IMR-90 (cell line): Measurements from ENCODE around the gene IL22. TPM values are rescaled to one million over a fixed set of nuclear protein-coding genes. Genes with fewer than 3 reads are reported as not detected.

ENCODE experiments used
- ATAC-seq: fragments of 200-7000 bp; cut with Tn5 transposase; 2 replicates; pipeline ENCODE4 v1.9.1; 2020; ENCODE audit warnings: low read depth, mild to moderate bottlenecking, moderate library complexity
- BruUV-seq: library from RNA; stranded (reverse); fragments of 400-500 nt; replicated peaks from 2 replicates; lab custom pipeline; 2021; lab: Mats Ljungman, UMichigan
- CTCF ChIA-PET: fragments of 300-600 bp; formaldehyde crosslinking; extraction: SDS; loops from one replicate; lab custom pipeline; 2021; ENCODE audit warnings: antibody characterized with exemption; lab: Yijun Ruan, JAX
- POLR2A ChIA-PET: fragments of 300-600 bp; sonication (Branson Sonifier 250); formaldehyde crosslinking; loops from one replicate; lab custom pipeline; 2022; ENCODE audit warnings: antibody characterized with exemption; ENCODE audit not compliant: unreplicated experiment; lab: Charles Lee
- DNase-seq: peaks from one replicate; pipeline ENCODE4 v3.0.0; 2013
- H2AFZ ChIP-seq: replicated peaks from 2 replicates; pipeline ENCODE3; 2013; ENCODE audit warnings: low read length, mild to moderate bottlenecking; ENCODE audit not compliant: poor library complexity
- H2AK5ac ChIP-seq: 2 replicates; pipeline ENCODE4 v1.6.1; 2013; ENCODE audit warnings: low read depth, low read length, inconsistent platforms
- H2AK9ac ChIP-seq: replicated peaks from 2 replicates; pipeline ENCODE3; 2013; ENCODE audit warnings: mild to moderate bottlenecking, low read depth, low read length, moderate library complexity; ENCODE audit not compliant: poor library complexity
- H2BK120ac ChIP-seq: 2 replicates; pipeline ENCODE4 v1.6.1; 2013; ENCODE audit warnings: low read depth, low read length, inconsistent platforms
- H2BK15ac ChIP-seq: 3 replicates; pipeline ENCODE4 v1.6.1; 2013; ENCODE audit warnings: low read depth, low read length, inconsistent platforms
- H2BK20ac ChIP-seq: 2 replicates; pipeline ENCODE4 v1.6.1; 2013; ENCODE audit warnings: low read depth, mild to moderate bottlenecking, inconsistent platforms, low read length, moderate library complexity
- H2BK5ac ChIP-seq: 2 replicates; pipeline ENCODE4 v1.6.1; 2013; ENCODE audit warnings: mild to moderate bottlenecking, low read depth, low read length, inconsistent platforms; ENCODE audit not compliant: poor library complexity, severe bottlenecking
- H3K14ac ChIP-seq: replicated peaks from 2 replicates; pipeline ENCODE4 v1.6.1; 2013; ENCODE audit warnings: low read depth, low read length, inconsistent platforms
- H3K18ac ChIP-seq: 2 replicates; pipeline ENCODE4 v1.6.1; 2013; ENCODE audit warnings: low read depth, low read length, control low read depth
- H3K23ac ChIP-seq: 2 replicates; pipeline ENCODE4 v1.6.1; 2013; ENCODE audit warnings: low read depth, low read length, inconsistent platforms
- H3K27ac ChIP-seq: 2 replicates; pipeline ENCODE4 v1.5.1; 2013; ENCODE audit warnings: mild to moderate bottlenecking, control low read depth, low read length; ENCODE audit not compliant: insufficient read depth
- H3K27me3 ChIP-seq: 2 replicates; pipeline ENCODE4 v1.6.1; 2013; ENCODE audit warnings: low read length; ENCODE audit not compliant: control insufficient read depth, insufficient read depth
- H3K36me3 ChIP-seq: 2 replicates; pipeline ENCODE4 v1.6.1; 2013; ENCODE audit warnings: low read length, mixed read lengths; ENCODE audit not compliant: control insufficient read depth, insufficient read depth
- H3K4ac ChIP-seq: 2 replicates; pipeline ENCODE4 v1.6.1; 2013; ENCODE audit warnings: low read depth, low read length, inconsistent platforms
- H3K4me1 ChIP-seq: 2 replicates; pipeline ENCODE4 v1.6.1; 2013; ENCODE audit warnings: low read length, mixed read lengths; ENCODE audit not compliant: control insufficient read depth, insufficient read depth
- H3K4me2 ChIP-seq: 2 replicates; pipeline ENCODE4 v1.6.1; 2013; ENCODE audit warnings: low read depth, mild to moderate bottlenecking, control low read depth, low read length, moderate library complexity
- H3K4me3 ChIP-seq: 2 replicates; pipeline ENCODE4 v1.5.1; 2013; ENCODE audit warnings: low read depth, mild to moderate bottlenecking, control low read depth, low read length, moderate library complexity; ENCODE audit not compliant: insufficient read depth
- H3K56ac ChIP-seq: 2 replicates; pipeline ENCODE4 v1.6.1; 2013; ENCODE audit warnings: low read length, inconsistent platforms; ENCODE audit not compliant: insufficient read depth; ENCODE audit errors: extremely low read depth
- H3K79me1 ChIP-seq, 2 experiments: 2 replicates each; pipeline ENCODE4 v1.6.1; 2013; ENCODE audit warnings: low read length in 2 of 2, inconsistent platforms in 1 of 2, low read depth in 1 of 2
- H3K9ac ChIP-seq: 2 replicates; pipeline ENCODE4 v1.6.1; 2013; ENCODE audit warnings: low read depth, low read length, control low read depth
- H3K9me1 ChIP-seq: 2 replicates; pipeline ENCODE4 v1.6.1; 2013; ENCODE audit warnings: low read length, inconsistent platforms; ENCODE audit not compliant: insufficient read depth
- H3K9me3 ChIP-seq: 2 replicates; pipeline ENCODE4 v1.6.1; 2013; ENCODE audit warnings: low read length; ENCODE audit not compliant: control insufficient read depth, insufficient read depth
- H4K20me1 ChIP-seq: 2 replicates; pipeline ENCODE4 v1.6.1; 2013; ENCODE audit warnings: low read length, inconsistent platforms; ENCODE audit not compliant: insufficient read depth
- H4K5ac ChIP-seq: 2 replicates; pipeline ENCODE4 v1.6.1; 2013; ENCODE audit warnings: mild to moderate bottlenecking, low read depth, low read length, control low read depth
- H4K8ac ChIP-seq, 2 experiments: 2 replicates each; pipeline ENCODE4 v1.6.1; 2013; ENCODE audit warnings: low read depth in 2 of 2, low read length in 2 of 2, control low read depth in 1 of 2, inconsistent platforms in 1 of 2
- H4K91ac ChIP-seq: 2 replicates; pipeline ENCODE4 v1.6.1; 2013; ENCODE audit warnings: low read depth, low read length, inconsistent platforms; ENCODE audit not compliant: insufficient read depth
- BHLHE40 ChIP-seq: fragments of 150-350 bp; IDR thresholded peaks from 2 replicates; pipeline ENCODE4 v1.6.1; 2016; ENCODE audit warnings: mild to moderate bottlenecking, low read depth, low read length
- CEBPB ChIP-seq: IDR thresholded peaks from 2 replicates; pipeline ENCODE4 v1.6.1; 2012; ENCODE audit warnings: low read depth, low read length, improper control_type of control experiment
- CHD1 ChIP-seq: IDR thresholded peaks from 2 replicates; pipeline ENCODE4 v1.6.1; 2012; ENCODE audit warnings: low read depth, low read length, improper control_type of control experiment
- ELK1 ChIP-seq: fragments of 150-350 bp; IDR thresholded peaks from 2 replicates; pipeline ENCODE4 v1.6.1; 2016; ENCODE audit warnings: low read depth, mild to moderate bottlenecking, low read length, moderate library complexity, borderline replicate concordance
- FOS ChIP-seq: fragments of 150-350 bp; IDR thresholded peaks from 2 replicates; pipeline ENCODE4 v1.6.1; 2016; ENCODE audit warnings: low read depth, low read length
- MAFK ChIP-seq: IDR thresholded peaks from 2 replicates; pipeline ENCODE4 v1.6.1; 2012; ENCODE audit warnings: low read depth, low read length, improper control_type of control experiment
- MAZ ChIP-seq: IDR thresholded peaks from 2 replicates; pipeline ENCODE4 v1.6.1; 2012; ENCODE audit warnings: low read depth, mild to moderate bottlenecking, low read length, improper control_type of control experiment, moderate library complexity, borderline replicate concordance
- MXI1 ChIP-seq: IDR thresholded peaks from 2 replicates; pipeline ENCODE4 v1.6.1; 2012; ENCODE audit warnings: low read depth, mild to moderate bottlenecking, low read length, moderate library complexity, borderline replicate concordance
- NFE2L2 ChIP-seq: fragments of 150-350 bp; IDR thresholded peaks from 2 replicates; pipeline ENCODE4 v1.6.1; 2016; ENCODE audit warnings: low read depth, mild to moderate bottlenecking, low read length
- POLR2A ChIP-seq: IDR thresholded peaks from 2 replicates; pipeline ENCODE4 v1.6.1; 2012; ENCODE audit warnings: mild to moderate bottlenecking, low read depth, low read length
- RAD21 ChIP-seq: IDR thresholded peaks from 2 replicates; pipeline ENCODE4 v1.6.1; 2012; ENCODE audit warnings: low read length, improper control_type of control experiment
- RCOR1 ChIP-seq: IDR thresholded peaks from 2 replicates; pipeline ENCODE4 v1.6.1; 2012; ENCODE audit warnings: mild to moderate bottlenecking, low read length, improper control_type of control experiment; ENCODE audit not compliant: insufficient replicate concordance
- RFX5 ChIP-seq: IDR thresholded peaks from 2 replicates; pipeline ENCODE4 v1.8.0; 2012; ENCODE audit warnings: low read depth, mild to moderate bottlenecking, low read length, moderate library complexity
- SMC3 ChIP-seq: fragments of 150-350 bp; IDR thresholded peaks from 2 replicates; pipeline ENCODE4 v1.6.1; 2016; ENCODE audit warnings: low read depth, mild to moderate bottlenecking, antibody characterized with exemption, low read length, moderate library complexity
- USF2 ChIP-seq: fragments of 150-350 bp; IDR thresholded peaks from 2 replicates; pipeline ENCODE4 v1.6.1; 2017; ENCODE audit warnings: mild to moderate bottlenecking, antibody characterized with exemption, low read length, low read depth
- WGBS, 2 experiments: methylation state at CpG; one replicate each; pipeline versions ENCODE4 v1.1.5 to v1.1.7; 2013; ENCODE audit warnings: missing lambda C conversion rate in 2 of 2; ENCODE audit not compliant: insufficient read length in 1 of 2; ENCODE audit errors: extremely low coverage in 2 of 2; 5-methylcytosine and 5-hydroxymethylcytosine counted together
- dilution Hi-C: fragments of 300-500 bp; cut with HindIII; formaldehyde crosslinking; loops from one replicate; pipeline ENCODE4 v1.14.3; 2018; ENCODE audit warnings: low sequenced_read_pairs; ENCODE audit not compliant: unreplicated experiment
- in situ Hi-C: fragments of 300-500 bp; cut with MboI; formaldehyde crosslinking; loops from 3 replicates; pipeline ENCODE4 v1.14.3; 2019; ENCODE audit warnings: low sequenced_read_pairs, inconsistent platforms, mixed read lengths
- intact Hi-C: fragments of 100-400 bp; cut with micrococcal nuclease; formaldehyde crosslinking; loops from 2 replicates; pipeline ENCODE4 v1.10.0; 2022
- polyA plus RNA-seq, 3 experiments: library from polyadenylated mRNA; depleted of rRNA; stranded (reverse); fragments of >200 nt; gene quantifications; 2 replicates each; pipeline ENCODE4 v1.2.3, GENCODE V29; 2012; ENCODE audit warnings: low replicate concordance in 1 of 3
- total RNA-seq: library from RNA; depleted of rRNA; stranded (reverse); fragments of >200 nt; gene quantifications from 2 replicates; pipeline ENCODE4 v1.2.3, GENCODE V29; 2012
- TF ChIP-seq, protein P1 (sequence below): conservative IDR thresholded peaks from 2 replicates; pipeline ENCODE4 v1.5.1; 2012; ENCODE audit warnings: mild to moderate bottlenecking, low read depth, low read length, improper control_type of control experiment

Gene IL22
- total and polyA plus RNA-seq, 2 of the 4 experiments (the other 2 are of a cell fraction): not detected

- Histone ChIP-seq H3K4me2 (no peak overlapping the region), H3K27me3 (peaks cover 8% of the 10 kb centered on the region; the same call in 1 of the 2 replicates), H3K9ac (no peak overlapping the region), H3K9me1 (no peaks in the 10 kb centered on the region), H4K5ac (no peak overlapping the region), H3K36me3 (no peaks in the 10 kb centered on the region), H3K4me3 (no peak overlapping the region), H2BK120ac (no peak overlapping the region), H2AK9ac (no peak overlapping the region), H3K18ac (no peak overlapping the region), H2BK15ac (no peak overlapping the region), H2BK5ac (no peak overlapping the region), H2AK5ac (no peak overlapping the region), H2BK20ac (no peak overlapping the region), H3K23ac (no peak overlapping the region), H3K9me3 (no peaks in the 10 kb centered on the region), H3K4ac (no peak overlapping the region), H3K56ac (no peak overlapping the region), H4K20me1 (no peaks in the 10 kb centered on the region), H2AFZ (no peak overlapping the region), H4K91ac (no peak overlapping the region), H3K4me1 (no peaks in the 10 kb centered on the region), H3K79me1 (no peaks in the 10 kb centered on the region), H3K14ac (no peak overlapping the region), H4K8ac (no peak overlapping the region), H3K27ac (no peak overlapping the region)
- no peak for DNase-seq
- BruUV-seq: no TSS peak
- POLR2A ChIA-PET: no interaction called here
- no CpG with 5 or more reads among the region's 2 CpGs for WGBS, 2 experiments
- intact Hi-C loops (loop anchor here (10.0 kb wide), 2 partner anchors 415 to 575 kb away; partner anchors contain the start of gene MDM2), in situ Hi-C loops (loop anchor here (5.0 kb wide), 1 partner anchor 82 kb away; no protein-coding TSS in a partner anchor), dilution Hi-C loops (no loop called here)
- CTCF ChIA-PET: no interaction called here
- ATAC-seq: no peak
- TF ChIP-seq CHD1: no peak
- TF ChIP-seq BHLHE40: no peak
- no peak for TF ChIP-seq RCOR1
- no peak for TF ChIP-seq ELK1
- TF ChIP-seq RFX5: no peak
- no peak for TF ChIP-seq MAFK
- no peak for TF ChIP-seq POLR2A
- TF ChIP-seq CEBPB: no peak
- TF ChIP-seq USF2: no peak
- no peak for TF ChIP-seq MAZ
- no peak for TF ChIP-seq SMC3
- TF ChIP-seq, protein P1, sequence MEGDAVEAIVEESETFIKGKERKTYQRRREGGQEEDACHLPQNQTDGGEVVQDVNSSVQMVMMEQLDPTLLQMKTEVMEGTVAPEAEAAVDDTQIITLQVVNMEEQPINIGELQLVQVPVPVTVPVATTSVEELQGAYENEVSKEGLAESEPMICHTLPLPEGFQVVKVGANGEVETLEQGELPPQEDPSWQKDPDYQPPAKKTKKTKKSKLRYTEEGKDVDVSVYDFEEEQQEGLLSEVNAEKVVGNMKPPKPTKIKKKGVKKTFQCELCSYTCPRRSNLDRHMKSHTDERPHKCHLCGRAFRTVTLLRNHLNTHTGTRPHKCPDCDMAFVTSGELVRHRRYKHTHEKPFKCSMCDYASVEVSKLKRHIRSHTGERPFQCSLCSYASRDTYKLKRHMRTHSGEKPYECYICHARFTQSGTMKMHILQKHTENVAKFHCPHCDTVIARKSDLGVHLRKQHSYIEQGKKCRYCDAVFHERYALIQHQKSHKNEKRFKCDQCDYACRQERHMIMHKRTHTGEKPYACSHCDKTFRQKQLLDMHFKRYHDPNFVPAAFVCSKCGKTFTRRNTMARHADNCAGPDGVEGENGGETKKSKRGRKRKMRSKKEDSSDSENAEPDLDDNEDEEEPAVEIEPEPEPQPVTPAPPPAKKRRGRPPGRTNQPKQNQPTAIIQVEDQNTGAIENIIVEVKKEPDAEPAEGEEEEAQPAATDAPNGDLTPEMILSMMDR: no peak
- TF ChIP-seq RAD21: no peak
- TF ChIP-seq FOS: no peak
- TF ChIP-seq MXI1: no peak
- TF ChIP-seq NFE2L2: no peak
These were observed 23.4 kb downstream of the IL22 start for GRCh38 chr12:68229956-68230355.
